ENCODE data around the gene SNAI3.

- TF ChIP-seq CTCF (IDR thresholded peaks at IDR 0.05) (no peak), ZFX (IDR thresholded peaks at IDR 0.05; ENCODE audit: borderline replicate concordance) (no peak)
These were observed 37.6 kb upstream of the SNAI3 start for GRCh38 chr16:88723911-88724310.

Data from 22Rv1 (cell line).